ENCODE measurements around the gene RCOR2. TPM values are rescaled to one million over a fixed set of nuclear protein-coding genes. Genes with fewer than 3 reads are reported as not detected.

Gene RCOR2
- total and polyA plus RNA-seq, 2 of the 13 experiments (the other 11 are each of a cell fraction or from before 2014, with no cell fraction given): 8.3 to 8.5 TPM

DNA sequence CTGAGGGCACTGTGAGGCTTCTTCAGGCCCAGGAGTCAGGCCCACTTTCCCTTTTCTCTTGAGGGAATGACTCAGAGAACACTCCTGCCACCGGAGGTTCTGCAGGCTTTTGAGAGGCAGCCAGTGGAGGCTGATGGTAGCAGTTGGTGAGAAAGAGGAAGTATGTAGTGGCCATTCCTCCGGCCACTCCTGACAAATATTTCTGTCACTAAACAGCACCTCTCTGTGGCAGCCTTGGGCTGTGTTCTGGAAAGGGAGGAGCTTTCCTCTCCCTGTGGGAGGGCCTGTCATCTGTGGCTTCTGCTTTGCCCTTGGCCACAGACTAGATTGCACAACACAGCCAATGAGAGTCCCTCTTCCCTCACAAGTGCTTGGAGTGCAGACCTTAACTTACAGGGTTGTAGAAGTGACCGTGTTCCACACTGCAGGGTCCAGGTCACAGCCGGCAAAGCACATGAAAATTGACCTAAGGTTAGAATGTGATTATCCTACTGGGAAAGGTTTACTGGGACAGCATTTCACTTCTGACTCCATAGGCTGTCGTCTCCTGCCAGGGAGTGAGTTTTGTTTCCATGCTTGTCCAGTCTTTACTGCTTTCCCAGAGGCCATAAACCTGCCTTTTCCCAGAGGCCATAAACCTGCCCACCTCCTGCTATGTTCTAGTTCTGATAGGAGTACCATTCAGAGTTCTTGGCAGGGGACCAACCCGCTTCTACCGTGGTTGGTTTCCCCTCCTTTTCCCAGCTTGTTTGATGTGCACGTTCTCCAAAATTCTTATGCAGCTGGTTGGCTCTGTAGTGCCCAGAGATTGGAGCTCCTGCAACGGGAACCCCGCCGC, 44.8 kb downstream of the RCOR2 start (continued):
- peak; percentile 61; the same call in 1 of the 2 replicates for TF ChIP-seq THAP9 (CRISPR knock-in tag; IDR thresholded peaks at IDR 0.05; ENCODE audit: borderline replicate concordance)
- no peak for TF ChIP-seq TMF1 (CRISPR knock-in tag; IDR thresholded peaks at IDR 0.05; ENCODE audit: low read depth)
- no peak for TF ChIP-seq KLF15 (CRISPR knock-in tag; IDR thresholded peaks at IDR 0.05; ENCODE audit: borderline replicate concordance)
- TF ChIP-seq FOSL2 (CRISPR knock-in tag; IDR thresholded peaks at IDR 0.05): peak; percentile 43; the same call in 1 of the 2 replicates
- TF ChIP-seq CBX1 (IDR thresholded peaks at IDR 0.05; ENCODE audit: low read depth): no peak
- peak; percentile 83 for TF ChIP-seq STAG1 (CRISPR knock-in tag; IDR thresholded peaks at IDR 0.05)
- TF ChIP-seq, protein P1, sequence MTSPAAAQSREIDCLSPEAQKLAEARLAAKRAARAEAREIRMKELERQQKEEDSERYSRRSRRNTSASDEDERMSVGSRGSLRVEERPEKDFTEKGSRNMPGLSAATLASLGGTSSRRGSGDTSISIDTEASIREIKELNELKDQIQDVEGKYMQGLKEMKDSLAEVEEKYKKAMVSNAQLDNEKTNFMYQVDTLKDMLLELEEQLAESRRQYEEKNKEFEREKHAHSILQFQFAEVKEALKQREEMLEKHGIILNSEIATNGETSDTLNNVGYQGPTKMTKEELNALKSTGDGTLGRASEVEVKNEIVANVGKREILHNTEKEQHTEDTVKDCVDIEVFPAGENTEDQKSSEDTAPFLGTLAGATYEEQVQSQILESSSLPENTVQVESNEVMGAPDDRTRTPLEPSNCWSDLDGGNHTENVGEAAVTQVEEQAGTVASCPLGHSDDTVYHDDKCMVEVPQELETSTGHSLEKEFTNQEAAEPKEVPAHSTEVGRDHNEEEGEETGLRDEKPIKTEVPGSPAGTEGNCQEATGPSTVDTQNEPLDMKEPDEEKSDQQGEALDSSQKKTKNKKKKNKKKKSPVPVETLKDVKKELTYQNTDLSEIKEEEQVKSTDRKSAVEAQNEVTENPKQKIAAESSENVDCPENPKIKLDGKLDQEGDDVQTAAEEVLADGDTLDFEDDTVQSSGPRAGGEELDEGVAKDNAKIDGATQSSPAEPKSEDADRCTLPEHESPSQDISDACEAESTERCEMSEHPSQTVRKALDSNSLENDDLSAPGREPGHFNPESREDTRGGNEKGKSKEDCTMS (CRISPR knock-in tag; conservative IDR thresholded peaks at IDR 0.05): no peak
- TF ChIP-seq SP1 (IDR thresholded peaks at IDR 0.05): no peak
- peak; percentile 51; the same call in 1 of the 2 replicates for TF ChIP-seq SP1 (CRISPR knock-in tag; IDR thresholded peaks at IDR 0.05)

Measured in HepG2 (cell line).